ENCODE results near the gene PROB1.
"Not testable (repeated sequence)": the region's sequence is repeated elsewhere in the genome, so short reads cannot be mapped to it uniquely, and the experiment has no call there.

PROB1 gene

GRCh38 chr5:139413153-139413552 is 18.2 kb upstream of the PROB1 start:
- no peak for DNase-seq (ENCODE audit: low read depth in 4 of 4, low spot score in 1 of 4)

- no peak for DNase-seq (ENCODE audit: low read depth in 4 of 4, low spot score in 1 of 4)
These were observed 16.3 kb upstream of the PROB1 start for GRCh38 chr5:139410993-139411828.

GRCh38 chr5:139410121-139410992 is 15.5 kb upstream of the PROB1 start:
- no peak for DNase-seq (ENCODE audit: low read depth in 4 of 4, low spot score in 1 of 4)

GRCh38 chr5:139409116-139409515 is 14.2 kb upstream of the PROB1 start:
- not testable (repeated sequence) for DNase-seq (ENCODE audit: low read depth in 4 of 4, low spot score in 1 of 4)

GRCh38 chr5:139408191-139408590 is 13.3 kb upstream of the PROB1 start:
- no peak for DNase-seq (ENCODE audit: low read depth in 4 of 4, low spot score in 1 of 4)

GRCh38 chr5:139407517-139407916 is 12.6 kb upstream of the PROB1 start:
- no peak for DNase-seq (ENCODE audit: low read depth in 4 of 4, low spot score in 1 of 4)

GRCh38 chr5:139406963-139407362 is 12.1 kb upstream of the PROB1 start:
- no peak for DNase-seq (ENCODE audit: low read depth in 4 of 4, low spot score in 1 of 4)

GRCh38 chr5:139404484-139404840 is 9.6 kb upstream of the PROB1 start:
- no peak for DNase-seq (ENCODE audit: low read depth in 4 of 4, low spot score in 1 of 4)

- peak; percentile 92 to 99 (median 94) for DNase-seq (ENCODE audit: low read depth in 4 of 4, low spot score in 1 of 4)
These were observed 9.0 kb upstream of the PROB1 start, which contains the start of gene SPATA24 for GRCh38 chr5:139403787-139404483. TSS of gene SPATA24 (minus strand) at chr5:139404089. CDS start at chr5:139404060, 29 bp downstream.

GRCh38 chr5:139403418-139403786 is 8.5 kb upstream of the PROB1 start:
- DNase-seq (ENCODE audit: low read depth in 4 of 4, low spot score in 1 of 4), result no peak

GRCh38 chr5:139402561-139403158 is 7.8 kb upstream of the PROB1 start:
- DNase-seq (ENCODE audit: low read depth in 4 of 4, low spot score in 1 of 4), result no peak

- no peak for DNase-seq (ENCODE audit: low read depth in 4 of 4, low spot score in 1 of 4)
These were observed 6.6 kb upstream of the PROB1 start for GRCh38 chr5:139401546-139401945.

GRCh38 chr5:139399501-139400121 is 4.7 kb upstream of the PROB1 start:
- no peak for DNase-seq (ENCODE audit: low read depth in 4 of 4, low spot score in 1 of 4)

- no peak for DNase-seq (ENCODE audit: low read depth in 4 of 4, low spot score in 1 of 4)
These were observed 3.0 kb upstream of the PROB1 start for GRCh38 chr5:139397921-139398320.

- no peak for DNase-seq (ENCODE audit: low read depth in 4 of 4, low spot score in 1 of 4)
These were observed 1.8 kb upstream of the PROB1 start for GRCh38 chr5:139396691-139397090.

- no peak for DNase-seq (ENCODE audit: low read depth in 4 of 4, low spot score in 1 of 4)
These were observed 1.1 kb upstream of the PROB1 start for GRCh38 chr5:139395844-139396640.

GRCh38 chr5:139394123-139394653 is 716 bp downstream of the PROB1 start:
- no peak for DNase-seq (ENCODE audit: low read depth in 4 of 4, low spot score in 1 of 4)

GRCh38 chr5:139393497-139394122 is 1.3 kb downstream of the PROB1 start:
- DNase-seq (ENCODE audit: low read depth in 4 of 4, low spot score in 1 of 4), result no peak

Data from stimulated activated CD4-positive, alpha-beta T cell treated with anti-CD3 and anti-CD28 coated beads, Interleukin-1b, Interleukin-23, amount 100 ng/mL, for 24 hours (primary cell).